C1 segment of cervical spinal cord (tissue), 14 donors: ENCODE results near the gene CNNM2.
"Not testable (repeated sequence)": the region's sequence is repeated elsewhere in the genome, so short reads cannot be mapped to it uniquely, and the experiment has no call there.

ENCODE experiments used
- DNase-seq, 14 donors: peaks; one replicate each; lab custom pipeline; 2025; lab: John Stamatoyannopoulos, UW

The CNNM2 gene

GRCh38 chr10:102926842-102927241 lies 8.7 kb downstream of the CNNM2 start:
- DNase-seq, result no peak

- DNase-seq, result no peak
Measured at GRCh38 chr10:102927311-102928010, 9.4 kb downstream of the CNNM2 start.

GRCh38 chr10:102928442-102928841 lies 10.3 kb downstream of the CNNM2 start:
- not testable (repeated sequence) for DNase-seq

- DNase-seq, result no peak
Measured at GRCh38 chr10:102930720-102931119, 12.6 kb downstream of the CNNM2 start.

- no peak for DNase-seq
Measured at GRCh38 chr10:102931643-102932042, 13.5 kb downstream of the CNNM2 start.

- no peak for DNase-seq
Measured at GRCh38 chr10:102935505-102935904, 17.4 kb downstream of the CNNM2 start.

- no peak for DNase-seq
Measured at GRCh38 chr10:102935939-102936605, 18.0 kb downstream of the CNNM2 start.

GRCh38 chr10:102941401-102941800 lies 23.3 kb downstream of the CNNM2 start:
- no peak for DNase-seq

GRCh38 chr10:102945449-102945848 lies 27.4 kb downstream of the CNNM2 start:
- DNase-seq, result no peak

GRCh38 chr10:102945962-102946361 lies 27.9 kb downstream of the CNNM2 start:
- no peak for DNase-seq

GRCh38 chr10:102946992-102947391 lies 28.9 kb downstream of the CNNM2 start:
- DNase-seq, result no peak

GRCh38 chr10:102948176-102948575 lies 30.1 kb downstream of the CNNM2 start:
- DNase-seq, result no peak

GRCh38 chr10:102948786-102949185 lies 30.7 kb downstream of the CNNM2 start:
- no peak for DNase-seq

GRCh38 chr10:102949916-102950315 lies 31.8 kb downstream of the CNNM2 start:
- DNase-seq, result no peak

GRCh38 chr10:102951316-102951715 lies 33.2 kb downstream of the CNNM2 start:
- no peak for DNase-seq

GRCh38 chr10:102959360-102959759 lies 41.3 kb downstream of the CNNM2 start:
- DNase-seq, result no peak

- DNase-seq, result no peak
Measured at GRCh38 chr10:102960157-102960556, 42.1 kb downstream of the CNNM2 start.

- DNase-seq, result no peak
Measured at GRCh38 chr10:102962267-102962666, 44.2 kb downstream of the CNNM2 start.

GRCh38 chr10:102962951-102963755 lies 45.1 kb downstream of the CNNM2 start:
- DNase-seq, result no peak

GRCh38 chr10:102963756-102964025 lies 45.6 kb downstream of the CNNM2 start:
- DNase-seq, result no peak

GRCh38 chr10:102964064-102964463 lies 46.0 kb downstream of the CNNM2 start:
- not testable (repeated sequence) for DNase-seq

- DNase-seq, result no peak
Measured at GRCh38 chr10:102964713-102965112, 46.6 kb downstream of the CNNM2 start.
